Cardiac muscle cell (in vitro differentiated cells and primary cell): Measurements from ENCODE around the gene CDK14. TPM values are rescaled to one million over a fixed set of nuclear protein-coding genes. Genes with fewer than 3 reads are reported as not detected.

Experiments used
- DNase-seq, 2 donors: peaks; one replicate each; pipeline versions ENCODE4 v3.0.0 to v3.0.0-alpha.2; 2010 to 2017; ENCODE audit warnings: low read depth in 1 of 2, low spot score in 1 of 2
- H3K27ac ChIP-seq: fragments of 200-600 bp; sonication (generic); 2 replicates; pipeline ENCODE4 v1.5.1; 2016
- H3K27me3 ChIP-seq: fragments of 200-600 bp; sonication (generic); 2 replicates; pipeline ENCODE4 v1.6.0; 2016; ENCODE audit warnings: control low read depth
- H3K36me3 ChIP-seq: fragments of 200-600 bp; sonication (generic); 2 replicates; pipeline ENCODE4 v1.5.1; 2016; ENCODE audit warnings: control low read depth
- H3K4me1 ChIP-seq: fragments of 200-600 bp; sonication (generic); 2 replicates; pipeline ENCODE4 v1.8.1; 2017; ENCODE audit warnings: low read depth, mild to moderate bottlenecking, mixed run types
- H3K4me3 ChIP-seq: fragments of 200-600 bp; sonication (generic); 2 replicates; pipeline ENCODE4 v1.5.1; 2016; ENCODE audit warnings: mild to moderate bottlenecking
- H3K9me3 ChIP-seq: fragments of 200-600 bp; sonication (generic); 2 replicates; pipeline ENCODE4 v1.5.1; 2017; ENCODE audit warnings: low read depth, mild to moderate bottlenecking, control low read depth
- polyA plus RNA-seq: library from polyadenylated mRNA; unstranded; fragments of >200 nt; fragmentation: Nextera tagmentation; extraction: Ambion mirVana; gene quantifications from 2 replicates; pipeline ENCODE4 v1.2.1, GENCODE V29; 2016
- total RNA-seq: library from RNA; depleted of rRNA; stranded (reverse); fragments of >200 nt; gene quantifications from 2 replicates; pipeline ENCODE4 v1.2.3, GENCODE V29; 2016
- TF ChIP-seq, protein P1 (sequence below): IDR thresholded peaks from 2 replicates; pipeline ENCODE4 v1.5.1; 2012; ENCODE audit warnings: low read depth, mild to moderate bottlenecking, low read length

Gene CDK14
- total and polyA plus RNA-seq, 2 experiments from 2014 or later: 22.5 to 23.1 TPM

DNA sequence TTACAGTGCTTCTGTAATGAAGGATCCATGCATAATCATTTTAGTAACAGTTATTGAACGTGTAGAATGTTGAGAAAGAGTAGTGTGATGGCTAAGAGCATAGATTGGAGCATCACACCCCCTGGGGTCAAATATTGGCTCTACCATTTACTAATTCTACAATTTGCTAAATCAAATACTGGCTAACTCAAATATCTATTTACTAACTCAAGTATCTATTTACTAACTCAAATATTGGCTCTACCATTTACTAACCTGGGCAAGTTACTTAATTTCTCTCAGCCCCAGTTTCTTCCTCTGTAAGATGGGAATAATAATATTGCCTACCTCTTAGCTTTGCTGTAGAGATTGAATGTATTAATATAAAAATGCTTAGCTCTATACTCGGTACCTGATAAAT is 64.0 kb downstream of the CDK14 start:
- Histone ChIP-seq H3K9me3 (no peaks in the 10 kb centered on the region), H3K36me3 (no peaks in the 10 kb centered on the region), H3K27me3 (no peaks in the 10 kb centered on the region), H3K27ac (no peak overlapping the region), H3K4me1 (peaks cover 10% of the 10 kb centered on the region), H3K4me3 (no peak overlapping the region)
- TF ChIP-seq, protein P1, sequence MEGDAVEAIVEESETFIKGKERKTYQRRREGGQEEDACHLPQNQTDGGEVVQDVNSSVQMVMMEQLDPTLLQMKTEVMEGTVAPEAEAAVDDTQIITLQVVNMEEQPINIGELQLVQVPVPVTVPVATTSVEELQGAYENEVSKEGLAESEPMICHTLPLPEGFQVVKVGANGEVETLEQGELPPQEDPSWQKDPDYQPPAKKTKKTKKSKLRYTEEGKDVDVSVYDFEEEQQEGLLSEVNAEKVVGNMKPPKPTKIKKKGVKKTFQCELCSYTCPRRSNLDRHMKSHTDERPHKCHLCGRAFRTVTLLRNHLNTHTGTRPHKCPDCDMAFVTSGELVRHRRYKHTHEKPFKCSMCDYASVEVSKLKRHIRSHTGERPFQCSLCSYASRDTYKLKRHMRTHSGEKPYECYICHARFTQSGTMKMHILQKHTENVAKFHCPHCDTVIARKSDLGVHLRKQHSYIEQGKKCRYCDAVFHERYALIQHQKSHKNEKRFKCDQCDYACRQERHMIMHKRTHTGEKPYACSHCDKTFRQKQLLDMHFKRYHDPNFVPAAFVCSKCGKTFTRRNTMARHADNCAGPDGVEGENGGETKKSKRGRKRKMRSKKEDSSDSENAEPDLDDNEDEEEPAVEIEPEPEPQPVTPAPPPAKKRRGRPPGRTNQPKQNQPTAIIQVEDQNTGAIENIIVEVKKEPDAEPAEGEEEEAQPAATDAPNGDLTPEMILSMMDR: no peak
- DNase-seq: no peak

DNA sequence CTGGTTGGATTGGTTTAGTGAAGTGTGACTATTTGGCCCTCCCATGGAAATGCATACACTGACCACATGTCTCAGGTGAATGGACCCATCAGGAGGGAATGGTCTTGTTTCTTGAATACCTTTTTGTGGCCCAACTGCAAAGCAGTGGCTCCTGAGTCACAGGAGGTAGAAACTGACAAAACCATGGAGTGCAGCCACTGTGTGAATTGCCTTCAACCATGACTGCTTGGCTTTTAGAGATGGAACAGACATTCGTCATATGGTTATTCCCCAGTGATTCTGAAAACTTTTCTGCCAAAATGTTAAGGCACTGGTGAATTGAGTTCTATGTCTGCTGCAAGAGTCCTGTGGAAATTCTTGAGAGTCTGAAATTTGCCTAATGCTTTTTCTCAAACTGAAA is 64.7 kb downstream of the CDK14 start:
- DNase-seq: no peak
- peak overlapping the region; percentile 72 for H3K27ac ChIP-seq
- no peaks in the 10 kb centered on the region for H3K36me3 ChIP-seq
- no peaks in the 10 kb centered on the region for H3K9me3 ChIP-seq
- H3K27me3 ChIP-seq: no peaks in the 10 kb centered on the region
- no peak overlapping the region for H3K4me3 ChIP-seq
- H3K4me1 ChIP-seq: peaks cover 10% of the 10 kb centered on the region
- TF ChIP-seq, protein P1: no peak

DNA sequence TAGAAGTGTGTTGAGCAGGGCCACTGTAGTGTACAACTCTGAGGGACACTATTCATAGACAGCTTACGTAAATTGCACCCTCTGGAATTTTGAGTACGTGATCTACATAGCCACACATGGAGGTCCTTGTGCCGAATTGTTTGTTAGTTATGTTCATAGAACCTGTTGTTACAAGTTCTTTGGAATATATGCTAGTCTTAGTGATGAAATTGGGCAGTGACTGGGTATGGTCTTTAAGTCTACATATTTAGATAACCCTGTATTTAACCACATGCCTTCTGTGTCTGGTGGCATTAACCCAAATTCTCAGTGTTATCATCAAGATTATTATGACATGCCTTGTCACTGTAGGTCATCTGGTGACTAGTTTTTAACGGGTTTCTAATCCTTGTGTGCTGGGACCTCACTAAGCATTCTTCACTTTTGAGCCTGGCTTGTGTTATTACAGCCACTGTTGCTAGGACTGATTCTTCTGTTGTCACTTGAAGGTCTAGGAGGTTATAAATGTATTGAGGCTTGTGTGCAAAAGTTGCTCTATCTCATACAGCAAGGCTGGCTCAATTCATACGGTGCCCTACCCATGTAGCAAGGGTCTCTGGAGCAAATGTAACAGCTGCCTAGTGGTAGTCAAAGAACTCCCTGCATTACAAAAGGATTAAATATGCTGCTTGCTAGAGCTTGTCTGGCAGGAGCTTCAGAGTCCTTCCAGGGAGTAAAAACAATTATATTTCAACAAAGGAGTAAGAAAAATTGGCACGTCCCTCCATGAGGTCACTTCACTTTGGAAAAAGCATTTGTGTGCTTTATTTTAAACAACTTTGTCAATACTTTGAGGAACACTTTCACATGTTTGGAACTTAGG is 65.4 kb downstream of the CDK14 start:
- peak in 1 of 2 donors; percentile 49 for DNase-seq
- Histone ChIP-seq H3K9me3 (no peaks in the 10 kb centered on the region), H3K27me3 (no peaks in the 10 kb centered on the region), H3K36me3 (no peaks in the 10 kb centered on the region), H3K4me1 (peaks cover 10% of the 10 kb centered on the region), H3K27ac (peak overlapping the region; percentile 72), H3K4me3 (no peak overlapping the region)
- TF ChIP-seq, protein P1: no peak

DNA sequence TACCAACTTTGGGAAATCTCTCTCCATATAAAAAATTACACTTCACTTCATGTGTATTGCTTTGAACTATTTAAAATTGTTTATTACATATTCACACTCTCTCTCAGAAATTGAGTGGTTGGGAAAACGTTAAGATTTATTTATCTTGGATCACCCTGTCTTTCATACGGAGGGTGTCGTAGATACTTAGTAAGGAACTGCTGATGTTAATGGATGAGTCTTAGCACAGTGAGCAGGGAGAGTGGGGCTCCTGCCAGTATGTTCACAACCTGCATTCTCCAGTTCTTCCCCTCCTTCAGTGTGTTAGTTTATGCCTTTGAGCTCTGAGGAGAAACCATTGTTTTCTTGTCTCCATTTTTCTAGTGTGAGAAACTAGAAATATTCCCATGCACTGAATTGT is 67.1 kb downstream of the CDK14 start:
- H3K4me1 ChIP-seq: peaks cover 10% of the 10 kb centered on the region
- H3K9me3 ChIP-seq: no peaks in the 10 kb centered on the region
- H3K4me3 ChIP-seq: no peak overlapping the region
- H3K27ac ChIP-seq: no peak overlapping the region
- TF ChIP-seq, protein P1: no peak
- no peaks in the 10 kb centered on the region for H3K27me3 ChIP-seq
- no peaks in the 10 kb centered on the region for H3K36me3 ChIP-seq
- DNase-seq: no peak

DNA sequence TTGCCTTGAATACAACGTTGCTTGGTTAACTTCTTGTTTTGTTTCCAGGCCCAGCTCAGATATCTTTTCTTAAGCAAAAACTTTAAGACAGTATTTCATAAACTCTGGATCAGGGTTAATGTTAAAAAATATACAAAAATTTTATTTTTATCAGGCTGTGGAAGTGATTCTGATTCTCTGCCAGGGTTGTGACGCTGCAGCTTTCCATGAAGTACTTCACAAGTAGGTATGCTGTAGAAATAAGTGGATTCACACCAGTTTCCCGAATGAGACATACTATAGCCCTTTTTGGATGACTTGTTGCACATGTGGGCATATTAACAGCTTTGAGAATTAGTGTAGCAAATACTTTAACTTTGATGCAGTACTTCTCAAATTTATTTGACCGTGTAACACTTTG is 70.1 kb downstream of the CDK14 start:
- no peaks in the 10 kb centered on the region for H3K9me3 ChIP-seq
- no peak overlapping the region for H3K27ac ChIP-seq
- peaks cover 10% of the 10 kb centered on the region for H3K4me1 ChIP-seq
- no peaks in the 10 kb centered on the region for H3K36me3 ChIP-seq
- DNase-seq: peak in 1 of 2 donors; percentile 96
- TF ChIP-seq, protein P1: no peak
- H3K4me3 ChIP-seq: no peak overlapping the region
- H3K27me3 ChIP-seq: no peaks in the 10 kb centered on the region
